ENCODE measurements around the gene LHFPL3. TPM values are rescaled to one million over a fixed set of nuclear protein-coding genes. Genes with fewer than 3 reads are reported as not detected.

The LHFPL3 gene
- total RNA-seq, 4 donors from 2014 or later: not detected

GRCh38 chr7:104627516-104627915 is 299.1 kb downstream of the LHFPL3 start:
- Histone ChIP-seq H3K4me3 (no peak overlapping the region), H3K27ac (no peak overlapping the region), H3K27me3 (no peaks in the 10 kb centered on the region), H3K36me3 (no peaks in the 10 kb centered on the region), H3K9me3 (no peaks in the 10 kb centered on the region), H3K4me1 (no peaks in the 10 kb centered on the region)
- TF ChIP-seq CTCF (IDR thresholded peaks at IDR 0.05): no peak
- no peak for TF ChIP-seq POLR2A (IDR thresholded peaks at IDR 0.05)
- intact Hi-C loops (cut with DNase I): no loop called here
- 8 to 15% methylated on average over 2 of the region's 2 CpGs for WGBS, 2 donors
- no peak for DNase-seq

DNA sequence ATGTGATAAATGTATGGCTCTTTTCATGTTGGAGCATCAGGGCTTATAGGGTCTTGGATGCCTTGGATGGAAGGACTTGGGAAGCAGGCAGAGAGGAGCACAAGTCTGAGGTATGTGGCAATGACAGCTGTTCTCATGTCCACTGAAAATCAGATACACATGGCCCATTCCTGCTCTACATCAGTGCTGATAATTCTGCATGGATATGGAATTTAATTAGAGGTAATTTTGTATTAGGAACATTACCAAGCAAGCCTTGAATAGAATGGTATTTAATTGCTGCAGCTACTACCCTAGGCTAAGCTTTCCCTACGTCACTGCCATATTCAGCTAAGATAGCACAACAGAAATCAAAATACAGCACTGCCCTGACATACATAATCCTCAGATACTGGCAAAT is 299.6 kb downstream of the LHFPL3 start:
- whole genome bisulfite sequencing, 2 donors: 44 to 47% methylated on average over 1 of the region's 1 CpG
- no peak for DNase-seq

DNA sequence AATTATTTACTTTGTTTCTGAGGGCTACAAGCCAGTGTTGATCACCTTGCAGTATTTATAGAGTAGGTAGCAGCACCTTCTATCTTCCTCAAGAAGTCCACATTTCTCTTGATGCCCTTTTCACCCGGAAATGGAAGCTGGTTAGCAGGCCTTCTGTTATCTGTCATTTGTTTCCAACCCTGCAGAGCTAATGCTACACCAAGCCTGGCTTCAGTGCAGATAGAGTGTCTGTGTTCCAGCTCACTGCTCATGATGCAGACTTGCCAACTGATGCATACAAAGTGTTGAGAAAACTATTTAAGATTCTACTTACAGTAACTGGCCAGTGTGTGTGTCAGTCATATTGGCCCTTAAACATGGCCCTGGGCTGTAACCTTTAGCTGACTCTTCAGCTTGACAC is 301.0 kb downstream of the LHFPL3 start:
- no peaks in the 10 kb centered on the region for H3K27me3 ChIP-seq
- no peak for DNase-seq
- intact Hi-C loops (cut with DNase I): no loop called here
- H3K4me3 ChIP-seq: no peak overlapping the region
- no peak overlapping the region for H3K27ac ChIP-seq
- H3K4me1 ChIP-seq: no peaks in the 10 kb centered on the region
- no peak for TF ChIP-seq CTCF (IDR thresholded peaks at IDR 0.05)
- no peak for TF ChIP-seq POLR2A (IDR thresholded peaks at IDR 0.05)
- H3K9me3 ChIP-seq: no peaks in the 10 kb centered on the region
- H3K36me3 ChIP-seq: no peaks in the 10 kb centered on the region
- 29 to 50% methylated on average over 1 of the region's 1 CpG for WGBS, 2 donors

More for the DNA sequence above, 299.6 kb downstream of the LHFPL3 start:
- TF ChIP-seq POLR2A (IDR thresholded peaks at IDR 0.05) (no peak), CTCF (IDR thresholded peaks at IDR 0.05) (no peak)
- Histone ChIP-seq H3K36me3 (no peaks in the 10 kb centered on the region), H3K27me3 (no peaks in the 10 kb centered on the region), H3K27ac (no peak overlapping the region), H3K9me3 (no peaks in the 10 kb centered on the region), H3K4me3 (no peak overlapping the region), H3K4me1 (no peaks in the 10 kb centered on the region)
- intact Hi-C loops (cut with DNase I): no loop called here

GRCh38 chr7:104640506-104640905 is 312.1 kb downstream of the LHFPL3 start:
- no peaks in the 10 kb centered on the region for H3K4me1 ChIP-seq
- H3K27me3 ChIP-seq: no peaks in the 10 kb centered on the region
- H3K36me3 ChIP-seq: no peaks in the 10 kb centered on the region
- intact Hi-C loops (cut with DNase I): no loop called here
- no peak overlapping the region for H3K27ac ChIP-seq
- 89 to 91% methylated on average over 4 of the region's 4 CpGs for WGBS, 2 donors
- no peak for TF ChIP-seq POLR2A (IDR thresholded peaks at IDR 0.05)
- no peak for TF ChIP-seq CTCF (IDR thresholded peaks at IDR 0.05)
- H3K4me3 ChIP-seq: no peak overlapping the region
- H3K9me3 ChIP-seq: no peaks in the 10 kb centered on the region
- DNase-seq: no peak

DNA sequence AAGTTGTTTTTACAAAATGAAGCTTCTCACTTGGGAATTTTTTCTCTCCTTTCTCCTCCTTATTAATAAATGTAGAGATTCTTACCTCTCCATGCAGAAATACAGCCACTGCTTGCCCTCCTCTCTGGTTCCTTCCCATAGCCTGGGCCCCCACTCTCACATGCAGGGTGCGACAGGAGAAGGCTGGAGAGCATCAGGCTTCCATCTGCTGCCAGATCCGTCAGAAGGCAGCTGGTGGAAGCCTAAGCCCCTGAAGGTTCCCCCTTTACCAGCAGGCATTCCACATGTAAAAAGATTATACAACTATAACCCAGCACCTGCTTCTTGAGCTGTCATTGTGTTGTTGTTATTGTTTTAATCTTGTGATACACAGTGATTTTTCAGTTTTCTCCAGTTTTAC is 314.2 kb downstream of the LHFPL3 start:
- TF ChIP-seq POLR2A (IDR thresholded peaks at IDR 0.05) (no peak), CTCF (IDR thresholded peaks at IDR 0.05) (no peak)
- intact Hi-C loops (cut with DNase I): no loop called here
- Histone ChIP-seq H3K4me3 (no peak overlapping the region), H3K27me3 (no peaks in the 10 kb centered on the region), H3K4me1 (no peaks in the 10 kb centered on the region), H3K9me3 (no peaks in the 10 kb centered on the region), H3K27ac (no peak overlapping the region), H3K36me3 (no peaks in the 10 kb centered on the region)
- no peak for DNase-seq
- WGBS, 2 donors: 38 to 42% methylated on average over 2 of the region's 2 CpGs

Measured in esophagus squamous epithelium (tissue), 5 donors.